Activated CD8-positive, alpha-beta memory T cell treated with anti-CD3 and anti-CD28 coated beads for 1 hour (primary cell): ENCODE measurements around the gene KCNA1.
"Not testable (repeated sequence)": the region's sequence is repeated elsewhere in the genome, so short reads cannot be mapped to it uniquely, and the experiment has no call there.

ENCODE experiments used
- DNase-seq, 2 donors: peaks; one replicate each; pipeline ENCODE4 v3.0.0-alpha.2; 2020; ENCODE audit warnings: low read depth in 1 of 2; ENCODE audit errors: extremely low read depth in 1 of 2

Gene KCNA1

DNA sequence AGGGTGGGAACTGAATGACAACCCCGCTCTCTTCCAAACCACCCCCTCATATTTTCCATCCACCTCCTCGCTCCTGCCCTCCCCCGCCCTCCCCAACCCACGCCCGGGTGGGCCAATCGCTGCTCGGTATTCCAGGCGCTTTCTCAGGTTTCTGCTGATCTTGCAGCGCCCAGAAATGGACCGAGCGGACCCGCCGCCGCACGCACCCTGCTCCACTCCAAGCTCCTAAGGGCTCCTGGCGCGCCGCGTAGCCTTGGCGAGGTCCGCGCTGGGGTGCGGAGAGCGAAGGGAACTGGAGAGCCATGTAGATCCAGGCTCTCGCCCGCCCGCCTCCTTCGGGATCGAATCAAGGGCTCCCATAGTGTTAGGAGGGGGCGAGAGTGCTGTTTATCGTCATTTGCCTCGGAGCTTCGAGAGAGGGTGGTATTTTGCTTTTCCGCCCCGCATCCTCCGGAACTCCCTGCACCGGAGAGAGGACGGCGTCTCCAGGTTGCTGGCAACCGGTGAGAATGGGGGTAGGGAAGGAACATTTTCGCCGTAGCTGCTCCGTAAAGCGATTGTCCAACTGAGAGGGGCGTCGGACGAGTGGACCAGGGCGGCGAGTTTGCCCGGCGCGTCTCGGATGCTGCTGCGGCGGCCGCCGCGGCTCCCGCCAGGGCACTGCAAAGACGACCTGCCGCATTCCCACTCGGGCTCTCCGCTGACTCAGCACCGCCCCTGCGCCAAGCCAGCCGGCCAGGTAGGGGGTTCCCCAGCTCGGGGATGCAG is at the start of gene KCNA1:
KCNA1 (plus strand) TSS at position 172 of the 768 bp plus-strand sequence. CDS start 1,474 bp downstream, outside the sequence.
- no peak for DNase-seq

DNA sequence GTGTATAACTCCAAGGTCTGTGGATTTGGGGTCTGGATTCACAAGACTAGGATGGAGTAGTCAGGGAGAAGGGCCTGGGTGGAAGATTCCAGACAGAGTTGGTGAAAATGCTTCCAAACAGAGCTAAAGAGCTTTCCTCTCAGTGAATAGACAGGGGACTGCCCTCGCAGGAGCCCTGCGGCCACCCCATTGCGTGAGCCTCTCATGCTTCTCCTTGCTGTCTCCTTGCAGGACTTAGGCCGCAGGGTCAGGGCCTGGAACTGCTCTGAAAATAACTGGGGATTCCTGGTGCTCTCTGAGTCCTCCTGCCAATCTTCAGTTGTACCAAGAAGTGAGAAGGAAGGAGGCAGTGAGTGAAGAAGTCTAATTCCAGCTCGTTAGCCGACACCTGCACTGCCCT is 49.0 kb upstream of the KCNA1 start:
- no peak for DNase-seq

DNA sequence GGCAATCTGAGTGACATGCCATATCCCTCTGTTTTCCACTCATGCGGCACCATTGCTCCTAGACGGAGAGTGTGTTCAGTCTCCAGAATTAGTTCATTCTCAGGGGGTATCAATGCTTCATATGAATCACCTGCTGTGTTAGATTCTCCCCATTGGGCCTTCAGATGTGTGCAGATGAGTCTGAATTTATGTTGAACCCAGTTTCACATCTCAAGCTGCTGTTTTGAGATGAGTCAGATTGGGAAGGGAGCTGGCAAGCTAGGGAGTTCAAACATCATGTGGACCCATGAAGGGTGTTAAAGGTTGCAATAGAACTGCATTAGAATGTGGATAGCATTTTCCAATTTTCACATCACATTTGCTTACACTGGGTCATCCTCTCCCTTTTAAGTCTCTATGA is 46.9 kb upstream of the KCNA1 start:
- no peak for DNase-seq

DNA sequence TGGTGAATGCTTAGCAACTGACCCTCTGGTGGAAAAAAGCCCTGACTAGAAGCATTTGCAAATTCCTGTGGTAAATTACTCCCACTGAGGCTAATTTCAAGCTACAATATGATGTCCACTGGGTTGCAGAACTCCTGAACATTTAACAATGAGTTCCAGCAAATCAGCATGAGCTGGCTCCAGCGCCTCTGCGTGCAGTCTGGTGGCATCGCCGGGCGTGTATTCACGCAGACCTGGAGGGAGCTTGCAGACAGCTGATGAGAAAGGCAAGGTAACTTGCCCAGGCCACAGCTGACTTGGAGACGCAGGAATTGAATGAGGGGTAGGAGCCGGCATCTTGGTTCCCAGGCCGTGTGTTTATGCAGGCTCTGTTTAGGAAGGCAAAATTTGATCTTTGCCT is 45.1 kb upstream of the KCNA1 start:
- DNase-seq: no peak

DNA sequence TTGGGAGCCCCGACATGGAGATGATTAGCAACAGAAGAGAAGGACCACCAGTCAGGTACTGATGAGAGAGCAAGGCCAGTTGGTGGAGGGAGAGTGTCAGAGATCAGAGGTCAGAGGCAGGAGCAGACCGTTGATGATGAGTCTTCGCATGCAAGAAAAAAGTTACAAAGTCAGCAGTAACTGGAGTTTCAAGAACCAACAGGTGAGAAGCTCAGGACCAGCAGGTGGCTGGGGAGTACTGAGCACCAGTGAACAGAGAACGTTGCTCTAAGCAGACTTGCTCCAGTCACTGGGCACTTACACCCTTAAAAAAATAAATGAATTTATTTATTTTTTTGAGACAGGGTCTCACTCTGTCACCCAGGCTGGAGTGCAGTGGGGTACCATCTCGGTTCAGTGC is 44.5 kb upstream of the KCNA1 start:
- DNase-seq: no peak

DNA sequence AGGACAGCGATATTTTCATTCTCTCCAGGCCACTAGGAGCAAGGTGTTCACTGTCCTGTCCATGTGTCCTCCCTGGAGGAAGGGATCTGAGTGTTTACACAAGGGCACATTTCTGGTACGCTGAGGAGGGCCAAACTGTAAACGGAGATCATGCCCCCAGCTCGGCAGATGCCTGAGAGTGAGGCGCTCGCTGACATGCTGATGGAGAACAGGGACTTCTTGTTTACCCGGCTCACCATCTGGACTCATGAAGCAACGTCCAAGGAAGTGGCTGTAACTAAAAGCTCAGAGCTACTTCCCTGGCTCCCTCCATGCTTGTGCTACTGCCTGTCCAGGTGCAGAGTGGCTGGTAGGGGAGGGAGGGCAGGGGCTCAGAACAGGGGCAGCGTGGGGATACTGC is 43.4 kb upstream of the KCNA1 start:
- DNase-seq: no peak

DNA sequence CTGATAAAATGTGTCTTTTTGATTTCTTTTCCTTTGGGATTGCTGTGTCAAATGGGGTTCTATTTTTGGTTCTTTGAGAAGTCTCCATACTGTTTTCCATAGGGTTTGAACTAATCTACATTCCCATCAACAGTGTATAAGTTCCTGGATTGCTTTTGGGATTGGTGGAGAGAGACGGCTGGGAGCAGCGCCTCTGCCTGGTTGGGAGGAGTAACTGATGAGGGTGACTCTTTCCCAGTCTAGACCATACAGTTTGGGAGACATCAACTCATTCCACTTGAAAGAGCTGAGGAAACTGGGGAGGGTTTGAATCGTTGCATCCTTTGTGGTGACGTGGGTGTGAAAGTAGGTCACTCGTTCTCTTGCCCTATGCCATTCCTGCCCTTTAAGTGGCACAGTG is 42.3 kb upstream of the KCNA1 start:
- DNase-seq: no peak

DNA sequence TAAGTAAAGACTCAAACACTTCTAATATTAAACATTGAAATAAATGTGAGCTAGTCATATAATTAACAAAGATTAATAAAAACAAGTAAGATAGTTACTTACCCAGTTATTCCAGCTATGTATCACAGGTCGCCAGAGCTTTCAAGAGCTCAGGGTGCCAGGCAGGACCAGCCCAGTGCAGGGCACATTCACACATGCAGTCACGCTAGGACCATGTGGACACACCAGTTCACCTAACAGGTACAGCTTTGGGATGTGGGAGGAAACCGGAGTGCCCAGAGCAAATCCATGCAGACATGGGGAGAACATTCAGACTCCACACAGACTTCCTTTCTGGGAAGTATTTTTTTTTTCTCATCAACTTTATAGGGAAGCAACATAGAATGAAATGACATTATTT is 39.3 kb upstream of the KCNA1 start:
- DNase-seq: no peak

DNA sequence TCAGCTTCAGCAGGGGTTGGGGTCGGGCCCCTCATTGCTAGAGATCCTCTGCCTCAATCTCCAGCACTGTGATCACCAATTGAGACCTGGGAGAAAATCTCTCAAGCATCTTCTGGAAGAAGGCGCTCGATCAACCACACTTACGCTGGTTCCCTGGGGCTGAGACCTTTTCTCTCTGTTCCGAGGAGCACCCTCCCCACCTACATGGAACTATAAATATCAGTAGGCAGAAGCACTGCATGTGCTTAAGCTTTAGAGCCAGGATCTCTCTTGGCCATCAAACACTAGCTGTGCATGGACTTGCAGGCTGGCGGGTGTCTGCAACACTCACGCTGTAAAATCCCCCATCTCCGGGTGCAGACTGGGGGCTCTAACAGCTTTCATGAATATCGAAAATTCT is 38.2 kb upstream of the KCNA1 start:
- no peak for DNase-seq

DNA sequence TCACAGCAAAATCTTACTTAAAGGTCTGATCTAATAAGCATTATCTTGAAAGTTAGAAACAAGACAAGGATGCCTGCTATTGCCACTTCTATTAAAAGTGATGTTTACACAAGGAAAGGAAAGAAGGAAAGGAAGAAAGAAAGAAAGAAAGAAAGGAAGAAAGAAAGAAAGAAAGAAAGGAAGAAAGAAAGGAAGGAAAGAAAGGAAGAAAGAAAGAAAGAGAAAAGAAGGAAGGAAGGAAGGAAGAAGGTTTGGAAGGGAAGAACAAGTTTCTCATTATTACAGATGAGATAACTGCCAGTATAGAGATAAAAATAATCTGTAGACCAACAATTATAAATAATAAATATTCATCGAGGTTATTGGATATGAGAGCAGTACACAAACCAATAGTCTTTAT is 35.8 kb upstream of the KCNA1 start:
- no peak for DNase-seq

DNA sequence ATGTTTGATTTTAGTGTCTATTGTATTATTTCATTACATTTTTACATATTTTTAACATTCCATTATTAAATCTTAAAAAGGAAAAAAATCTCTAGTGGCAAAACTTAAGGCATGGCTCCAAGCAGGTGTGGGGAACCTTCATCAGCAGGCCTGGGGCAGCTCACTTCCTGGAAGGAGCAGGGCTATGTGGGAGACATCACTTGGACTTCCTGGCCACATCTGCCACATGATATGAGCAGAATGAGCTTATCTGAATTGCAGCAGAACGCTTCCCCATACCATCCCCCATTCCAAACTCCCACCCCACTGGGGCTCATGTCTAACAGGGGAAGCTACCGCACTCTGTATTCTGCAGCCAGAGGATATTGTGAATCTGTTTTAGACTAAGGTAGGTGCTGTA is 35.0 kb upstream of the KCNA1 start:
- no peak for DNase-seq

DNA sequence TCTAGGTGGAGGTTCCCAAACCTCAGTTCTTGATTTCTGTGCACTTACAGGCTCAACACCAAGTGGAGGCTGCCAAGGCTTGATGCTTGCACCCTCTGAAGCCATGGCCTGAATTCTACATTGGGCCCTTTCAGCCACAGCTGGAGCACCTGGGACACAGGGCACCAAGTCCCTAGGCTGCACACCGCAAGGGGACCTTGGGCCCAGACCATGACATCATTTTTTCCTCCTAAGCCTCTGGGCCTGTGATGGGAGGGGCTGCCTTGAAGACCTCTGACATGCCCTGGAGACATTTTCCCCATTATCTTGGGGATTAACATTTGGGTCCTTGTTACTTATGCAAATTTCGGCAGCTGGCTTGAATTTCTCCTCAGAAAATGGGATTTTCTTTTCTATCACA is 30.2 kb upstream of the KCNA1 start:
- DNase-seq: not testable (repeated sequence)

DNA sequence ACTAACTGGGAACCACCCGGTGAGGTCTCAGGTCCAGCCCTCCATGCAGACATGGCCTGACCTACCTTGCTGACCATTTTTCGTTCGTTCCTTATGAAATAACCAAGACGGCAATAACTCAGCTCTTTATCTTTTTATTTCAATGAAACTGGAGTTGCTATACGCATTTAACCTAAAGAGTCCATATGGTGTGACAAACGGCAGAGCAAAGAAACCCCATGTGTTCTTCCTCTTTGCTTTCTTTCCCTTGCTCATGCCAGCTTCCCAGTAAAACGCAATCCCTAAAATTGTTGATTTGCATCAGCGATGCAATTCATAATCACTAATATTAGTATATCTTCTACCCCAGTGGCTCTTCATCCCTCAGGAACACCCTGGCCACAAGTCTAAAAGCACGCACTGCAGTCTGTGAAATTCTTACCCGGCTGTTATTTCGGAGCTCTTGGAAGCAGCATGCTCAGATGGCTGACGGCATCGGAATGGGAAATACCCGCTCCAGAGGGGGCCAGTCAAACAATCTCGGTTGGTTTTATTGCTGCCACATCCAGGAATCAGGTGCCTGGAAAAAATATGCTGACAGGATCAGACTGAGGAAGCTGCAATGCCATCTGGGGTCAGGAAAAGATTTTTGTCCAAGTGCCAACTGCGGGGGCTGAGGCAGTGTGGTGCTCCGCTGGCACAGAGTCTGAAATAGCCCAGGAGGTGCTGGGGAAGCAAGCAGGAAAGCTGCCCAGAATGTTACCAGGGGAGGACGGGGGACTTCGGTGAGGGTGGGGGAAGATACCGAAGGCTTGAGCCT is 28.2 kb upstream of the KCNA1 start:
- no peak for DNase-seq

DNA sequence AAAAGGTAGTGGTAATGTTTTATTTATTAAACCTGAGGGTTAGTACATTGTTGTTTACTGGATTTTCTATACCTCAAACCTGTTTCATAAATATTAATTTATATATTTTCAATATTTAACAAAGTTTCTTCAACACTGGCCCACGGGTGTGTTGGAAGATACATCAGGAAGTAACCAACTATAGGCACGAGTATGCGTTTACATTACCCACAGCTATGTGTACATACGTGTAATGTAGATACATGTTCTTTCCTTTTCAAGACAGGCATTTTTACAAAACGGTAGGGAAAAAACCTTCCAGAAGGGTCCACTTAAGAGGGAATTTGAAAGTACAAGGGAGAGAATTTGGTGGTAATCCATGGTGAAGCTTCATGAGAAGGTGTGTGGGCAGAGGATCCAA is 17.8 kb upstream of the KCNA1 start:
- DNase-seq: no peak

DNA sequence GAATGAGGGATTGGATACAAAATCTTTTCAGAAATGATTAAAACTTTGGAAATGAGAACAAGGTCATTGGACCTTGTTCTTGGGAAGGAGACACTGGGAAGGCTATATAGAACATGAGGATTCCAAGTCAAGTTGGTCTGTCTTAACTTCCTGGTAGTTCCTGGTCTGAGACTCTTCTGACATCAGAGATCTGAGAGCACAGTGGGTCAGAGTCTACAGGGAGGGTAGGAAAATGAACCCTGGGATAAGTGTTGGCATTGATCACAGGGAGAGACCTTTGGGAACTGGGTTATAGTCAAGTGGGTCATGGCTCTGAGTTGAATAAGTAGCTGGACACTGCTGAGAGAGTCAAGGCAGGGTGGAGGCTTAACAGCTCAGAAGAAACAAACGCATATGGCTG is 17.3 kb upstream of the KCNA1 start:
- no peak for DNase-seq

DNA sequence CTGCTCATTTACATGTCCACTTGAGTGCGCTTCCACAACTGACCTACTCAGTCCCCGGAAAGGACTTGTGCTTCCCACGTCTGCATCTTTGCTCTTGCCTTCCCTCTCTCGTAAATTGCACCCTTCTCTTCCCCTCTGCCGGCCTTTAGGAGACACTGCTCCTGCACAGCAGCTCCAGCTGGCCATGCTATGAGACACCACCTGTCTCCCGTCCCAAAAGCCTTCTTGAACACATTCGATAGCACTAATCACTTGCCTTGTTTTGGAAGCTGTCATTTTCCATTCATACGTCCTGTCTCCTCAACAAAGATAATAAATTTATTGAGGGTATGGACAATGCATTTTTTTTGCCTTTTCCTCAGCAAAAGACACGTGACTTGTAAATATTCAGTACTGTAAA is 15.7 kb upstream of the KCNA1 start:
- DNase-seq: no peak

DNA sequence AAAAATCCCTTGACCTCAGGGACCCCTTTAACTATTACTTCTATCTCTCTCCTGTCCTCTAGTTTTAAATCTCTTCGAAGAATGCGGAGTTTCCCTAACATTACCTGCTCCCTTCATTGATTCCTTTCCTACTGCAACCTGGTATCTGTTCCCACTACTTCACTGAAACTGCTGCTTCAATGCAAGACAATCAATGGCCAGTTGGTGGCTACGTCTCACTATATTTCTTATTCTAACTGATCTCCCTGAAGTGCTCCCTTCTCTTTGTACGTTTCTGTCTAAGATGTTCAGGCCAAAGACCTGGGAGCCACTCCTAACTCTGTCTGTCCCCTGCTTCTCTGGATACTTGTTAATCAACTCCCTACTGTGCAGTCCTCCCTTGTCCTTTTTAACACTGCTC is 10.3 kb upstream of the KCNA1 start:
- no peak for DNase-seq

DNA sequence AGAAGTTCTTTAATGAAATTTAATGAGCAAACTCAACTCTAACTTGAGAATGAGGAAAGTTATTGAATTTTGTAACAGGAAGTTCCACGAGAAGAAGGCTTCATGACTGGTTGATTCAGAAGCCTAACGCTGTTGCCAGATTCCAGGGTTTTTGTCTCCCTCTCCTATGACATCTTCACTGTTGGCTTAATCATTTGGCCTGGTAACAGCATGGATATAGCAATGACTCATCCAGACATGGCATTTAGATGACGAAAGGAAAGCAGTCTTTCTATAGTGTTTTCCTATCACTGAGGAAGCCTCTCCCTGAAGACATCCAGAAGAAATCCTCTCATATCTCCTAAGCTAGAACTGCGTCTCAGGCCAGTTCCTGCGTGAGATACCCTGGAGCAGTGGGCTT is 9.4 kb upstream of the KCNA1 start:
- no peak for DNase-seq

DNA sequence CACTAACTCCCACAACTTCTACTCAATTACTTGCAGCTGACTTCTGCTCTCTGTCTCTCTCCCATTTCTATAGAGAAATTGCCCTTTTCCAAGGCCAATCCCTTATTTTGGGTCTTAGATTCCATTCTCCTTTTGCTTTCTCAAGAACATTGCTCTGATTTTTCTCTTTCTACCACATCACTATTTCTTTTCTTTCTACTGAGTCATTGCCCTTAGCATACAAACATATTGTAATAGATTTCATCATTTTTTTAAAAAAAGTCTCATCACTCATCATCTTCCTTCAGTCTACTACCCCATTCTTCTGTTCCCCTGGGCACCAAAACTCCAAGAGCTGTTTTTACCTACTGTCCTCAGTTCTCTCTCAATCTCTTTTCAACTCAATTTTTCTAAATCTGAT is 4.4 kb upstream of the KCNA1 start:
- DNase-seq: no peak

DNA sequence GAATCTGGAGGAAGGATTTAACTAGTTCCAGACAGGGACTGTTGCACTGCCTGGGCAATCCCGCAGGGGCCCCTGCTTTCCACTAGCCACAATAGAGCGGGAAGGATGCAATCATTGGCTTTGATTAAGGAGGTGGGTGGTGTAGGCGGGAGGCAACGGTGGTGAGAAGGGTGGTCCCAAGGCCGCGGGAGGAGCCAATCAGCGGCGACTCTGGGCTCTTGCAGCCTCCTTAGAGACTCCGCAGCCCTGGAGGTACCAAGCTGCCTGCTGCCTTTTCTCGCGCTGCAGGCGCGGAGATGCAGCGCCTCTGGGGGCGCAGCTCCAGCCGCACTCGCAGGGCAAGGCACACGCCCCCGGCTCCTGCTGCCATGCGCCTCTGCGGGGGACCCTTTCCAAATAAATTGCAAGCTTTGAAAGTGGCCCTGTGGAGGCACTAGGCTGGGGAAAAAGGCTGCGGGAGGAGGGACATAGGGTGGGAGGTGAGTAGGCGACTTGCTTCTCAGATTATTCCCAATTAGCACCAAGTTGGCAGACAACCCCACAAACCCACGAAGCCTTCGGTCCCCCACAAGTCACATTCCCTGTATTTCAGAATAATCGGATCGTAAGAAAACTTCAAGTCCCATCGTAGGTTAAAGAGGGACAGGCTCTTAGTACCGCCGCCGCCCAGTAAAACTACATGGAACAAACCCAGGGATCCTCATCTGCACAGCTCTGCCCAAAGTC is 858 bp upstream of the KCNA1 start:
- DNase-seq: no peak

DNA sequence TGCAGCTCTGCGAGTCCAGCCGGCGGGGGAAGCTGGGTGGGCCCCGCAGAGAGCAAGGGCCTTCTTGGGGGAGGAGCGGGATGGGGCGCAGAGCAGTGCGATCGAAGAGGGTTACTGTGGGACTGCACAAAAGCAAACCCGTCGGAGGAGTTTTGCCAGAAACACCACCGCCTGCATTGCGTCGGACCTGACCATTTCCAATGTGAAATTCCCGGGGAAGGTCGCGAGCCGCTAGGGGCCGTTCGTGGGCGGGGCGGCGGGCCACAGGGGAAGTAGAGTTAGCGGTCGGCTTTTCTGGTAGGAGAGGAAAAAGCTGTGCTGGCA is 333 bp upstream of the KCNA1 start:
- DNase-seq: no peak
